Measurements from ENCODE around the gene APLF.
"Not testable (repeated sequence)": the region's sequence is repeated elsewhere in the genome, so short reads cannot be mapped to it uniquely, and the experiment has no call there.

Gene APLF

GRCh38 chr2:68565858-68566257 lies 98.5 kb downstream of the APLF start:
- Histone ChIP-seq H3K4me1 (ENCODE audit: insufficient read depth, insufficient read length) (no peaks in the 10 kb centered on the region), H3K4me3 (ENCODE audit: insufficient read length, low read depth) (no peak overlapping the region), H3K27me3 (ENCODE audit: insufficient read depth, insufficient read length) (no peaks in the 10 kb centered on the region), H3K9me3 (ENCODE audit: insufficient read depth, low read length) (no peaks in the 10 kb centered on the region), H3K9ac (ENCODE audit: insufficient read length, low read depth) (no peak overlapping the region), H3K36me3 (ENCODE audit: insufficient read depth, insufficient read length, low read length) (no peaks in the 10 kb centered on the region)
- DNase-seq (ENCODE audit: low read depth, low spot score), result no peak
- no peak for TF ChIP-seq ZNF274 (IDR thresholded peaks at IDR 0.05; ENCODE audit: low read depth, low read length)
- no peak for TF ChIP-seq SUZ12 (IDR thresholded peaks at IDR 0.05; ENCODE audit: extremely low read depth, insufficient read depth, insufficient read length)
- no peak for TF ChIP-seq YY1 (IDR thresholded peaks at IDR 0.05; ENCODE audit: insufficient read depth, insufficient read length)

GRCh38 chr2:68566362-68566761 lies 99.0 kb downstream of the APLF start:
- Histone ChIP-seq H3K27me3 (ENCODE audit: insufficient read depth, insufficient read length) (no peaks in the 10 kb centered on the region), H3K4me3 (ENCODE audit: insufficient read length, low read depth) (no peak overlapping the region), H3K36me3 (ENCODE audit: insufficient read depth, insufficient read length, low read length) (no peaks in the 10 kb centered on the region), H3K9me3 (ENCODE audit: insufficient read depth, low read length) (no peaks in the 10 kb centered on the region), H3K9ac (ENCODE audit: insufficient read length, low read depth) (no peak overlapping the region), H3K4me1 (ENCODE audit: insufficient read depth, insufficient read length) (no peaks in the 10 kb centered on the region)
- TF ChIP-seq SUZ12 (IDR thresholded peaks at IDR 0.05; ENCODE audit: extremely low read depth, insufficient read depth, insufficient read length) (no peak), ZNF274 (IDR thresholded peaks at IDR 0.05; ENCODE audit: low read depth, low read length) (no peak), YY1 (IDR thresholded peaks at IDR 0.05; ENCODE audit: insufficient read depth, insufficient read length) (no peak)
- no peak for DNase-seq (ENCODE audit: low read depth, low spot score)

- DNase-seq (ENCODE audit: low read depth, low spot score), result no peak
- no peaks in the 10 kb centered on the region for H3K4me1 ChIP-seq (ENCODE audit: insufficient read depth, insufficient read length)
- no peaks in the 10 kb centered on the region for H3K9me3 ChIP-seq (ENCODE audit: insufficient read depth, low read length)
- TF ChIP-seq ZNF274 (IDR thresholded peaks at IDR 0.05; ENCODE audit: low read depth, low read length) (no peak), YY1 (IDR thresholded peaks at IDR 0.05; ENCODE audit: insufficient read depth, insufficient read length) (no peak), SUZ12 (IDR thresholded peaks at IDR 0.05; ENCODE audit: extremely low read depth, insufficient read depth, insufficient read length) (no peak)
- H3K9ac ChIP-seq (ENCODE audit: insufficient read length, low read depth), result no peak overlapping the region
- H3K36me3 ChIP-seq (ENCODE audit: insufficient read depth, insufficient read length, low read length), result no peaks in the 10 kb centered on the region
- no peak overlapping the region for H3K4me3 ChIP-seq (ENCODE audit: insufficient read length, low read depth)
- no peaks in the 10 kb centered on the region for H3K27me3 ChIP-seq (ENCODE audit: insufficient read depth, insufficient read length)
These were observed 100.7 kb downstream of the APLF start for GRCh38 chr2:68568116-68568515.

- TF ChIP-seq ZNF274 (IDR thresholded peaks at IDR 0.05; ENCODE audit: low read depth, low read length), result no peak
- TF ChIP-seq SUZ12 (IDR thresholded peaks at IDR 0.05; ENCODE audit: extremely low read depth, insufficient read depth, insufficient read length), result no peak
- no peak for TF ChIP-seq YY1 (IDR thresholded peaks at IDR 0.05; ENCODE audit: insufficient read depth, insufficient read length)
- no peaks in the 10 kb centered on the region for H3K27me3 ChIP-seq (ENCODE audit: insufficient read depth, insufficient read length)
- H3K9ac ChIP-seq (ENCODE audit: insufficient read length, low read depth), result no peak overlapping the region
- H3K36me3 ChIP-seq (ENCODE audit: insufficient read depth, insufficient read length, low read length), result no peaks in the 10 kb centered on the region
- no peaks in the 10 kb centered on the region for H3K9me3 ChIP-seq (ENCODE audit: insufficient read depth, low read length)
- no peak for DNase-seq (ENCODE audit: low read depth, low spot score)
- H3K4me3 ChIP-seq (ENCODE audit: insufficient read length, low read depth), result no peak overlapping the region
- H3K4me1 ChIP-seq (ENCODE audit: insufficient read depth, insufficient read length), result no peaks in the 10 kb centered on the region
These were observed 102.2 kb downstream of the APLF start for GRCh38 chr2:68569604-68570003.

- not testable (repeated sequence) for H3K9ac ChIP-seq (ENCODE audit: insufficient read length, low read depth); H3K27me3 ChIP-seq (ENCODE audit: insufficient read depth, insufficient read length); H3K4me1 ChIP-seq (ENCODE audit: insufficient read depth, insufficient read length); H3K9me3 ChIP-seq (ENCODE audit: insufficient read depth, low read length); H3K36me3 ChIP-seq (ENCODE audit: insufficient read depth, insufficient read length, low read length); H3K4me3 ChIP-seq (ENCODE audit: insufficient read length, low read depth); DNase-seq (ENCODE audit: low read depth, low spot score)
These were observed 103.0 kb downstream of the APLF start for GRCh38 chr2:68570434-68570833.

- DNase-seq (ENCODE audit: low read depth, low spot score), result no peak
- TF ChIP-seq YY1 (IDR thresholded peaks at IDR 0.05; ENCODE audit: insufficient read depth, insufficient read length) (no peak), SUZ12 (IDR thresholded peaks at IDR 0.05; ENCODE audit: extremely low read depth, insufficient read depth, insufficient read length) (no peak), ZNF274 (IDR thresholded peaks at IDR 0.05; ENCODE audit: low read depth, low read length) (no peak)
- Histone ChIP-seq H3K4me1 (ENCODE audit: insufficient read depth, insufficient read length) (no peaks in the 10 kb centered on the region), H3K36me3 (ENCODE audit: insufficient read depth, insufficient read length, low read length) (no peaks in the 10 kb centered on the region), H3K9ac (ENCODE audit: insufficient read length, low read depth) (no peak overlapping the region), H3K9me3 (ENCODE audit: insufficient read depth, low read length) (no peaks in the 10 kb centered on the region), H3K27me3 (ENCODE audit: insufficient read depth, insufficient read length) (no peaks in the 10 kb centered on the region), H3K4me3 (ENCODE audit: insufficient read length, low read depth) (no peak overlapping the region)
These were observed 106.9 kb downstream of the APLF start for GRCh38 chr2:68574202-68574791.

- Histone ChIP-seq H3K36me3 (ENCODE audit: insufficient read depth, insufficient read length, low read length) (no peaks in the 10 kb centered on the region), H3K4me3 (ENCODE audit: insufficient read length, low read depth) (no peak overlapping the region), H3K9me3 (ENCODE audit: insufficient read depth, low read length) (no peaks in the 10 kb centered on the region), H3K4me1 (ENCODE audit: insufficient read depth, insufficient read length) (no peaks in the 10 kb centered on the region), H3K9ac (ENCODE audit: insufficient read length, low read depth) (no peak overlapping the region), H3K27me3 (ENCODE audit: insufficient read depth, insufficient read length) (no peaks in the 10 kb centered on the region)
- TF ChIP-seq YY1 (IDR thresholded peaks at IDR 0.05; ENCODE audit: insufficient read depth, insufficient read length) (no peak), ZNF274 (IDR thresholded peaks at IDR 0.05; ENCODE audit: low read depth, low read length) (no peak), SUZ12 (IDR thresholded peaks at IDR 0.05; ENCODE audit: extremely low read depth, insufficient read depth, insufficient read length) (no peak)
- DNase-seq (ENCODE audit: low read depth, low spot score), result no peak
These were observed 109.8 kb downstream of the APLF start for GRCh38 chr2:68577183-68577582.

GRCh38 chr2:68579689-68580088 lies 112.3 kb downstream of the APLF start:
- H3K36me3 ChIP-seq (ENCODE audit: insufficient read depth, insufficient read length, low read length), result no peaks in the 10 kb centered on the region
- H3K4me3 ChIP-seq (ENCODE audit: insufficient read length, low read depth), result no peak overlapping the region
- DNase-seq (ENCODE audit: low read depth, low spot score), result no peak
- no peaks in the 10 kb centered on the region for H3K4me1 ChIP-seq (ENCODE audit: insufficient read depth, insufficient read length)
- no peak overlapping the region for H3K9ac ChIP-seq (ENCODE audit: insufficient read length, low read depth)
- no peaks in the 10 kb centered on the region for H3K9me3 ChIP-seq (ENCODE audit: insufficient read depth, low read length)
- no peaks in the 10 kb centered on the region for H3K27me3 ChIP-seq (ENCODE audit: insufficient read depth, insufficient read length)
- no peak for TF ChIP-seq YY1 (IDR thresholded peaks at IDR 0.05; ENCODE audit: insufficient read depth, insufficient read length)
- TF ChIP-seq SUZ12 (IDR thresholded peaks at IDR 0.05; ENCODE audit: extremely low read depth, insufficient read depth, insufficient read length), result no peak
- no peak for TF ChIP-seq ZNF274 (IDR thresholded peaks at IDR 0.05; ENCODE audit: low read depth, low read length)
